ENCODE measurements around the gene CDADC1. TPM values are rescaled to one million over a fixed set of nuclear protein-coding genes. Genes with fewer than 3 reads are reported as not detected.
A peak's percentile ranks its signal among the peaks of the same experiment; 100 is the strongest.

Gene CDADC1
- total RNA-seq (ENCODE audit: insufficient read depth, low replicate concordance) = 1.4 TPM

- DNase-seq (ENCODE audit: low spot score) = peak; percentile 99
These were observed at the start of gene CDADC1 for GRCh38 chr13:49247643-49248621. Gene CDADC1 (plus strand): TSS chr13:49247925. CDS start chr13:49248038, 113 bp downstream.

- no peak for DNase-seq (ENCODE audit: low spot score)
These were observed 41.1 kb upstream of the CDADC1 start for GRCh38 chr13:49206641-49207040.

- no peak for DNase-seq (ENCODE audit: low spot score)
These were observed 39.1 kb upstream of the CDADC1 start for GRCh38 chr13:49208619-49209018.

- no peak for DNase-seq (ENCODE audit: low spot score)
These were observed 37.6 kb upstream of the CDADC1 start for GRCh38 chr13:49210114-49210513.

GRCh38 chr13:49210669-49211068, 37.1 kb upstream of the CDADC1 start:
- no peak for DNase-seq (ENCODE audit: low spot score)

GRCh38 chr13:49213539-49213938, 34.2 kb upstream of the CDADC1 start:
- no peak for DNase-seq (ENCODE audit: low spot score)

- DNase-seq (ENCODE audit: low spot score) = no peak
These were observed 33.5 kb upstream of the CDADC1 start for GRCh38 chr13:49213997-49214916.

GRCh38 chr13:49214917-49215376, 32.8 kb upstream of the CDADC1 start:
- DNase-seq (ENCODE audit: low spot score) = no peak

- no peak for DNase-seq (ENCODE audit: low spot score)
These were observed 31.4 kb upstream of the CDADC1 start for GRCh38 chr13:49216334-49216733.

- DNase-seq (ENCODE audit: low spot score) = no peak
These were observed 29.7 kb upstream of the CDADC1 start for GRCh38 chr13:49217962-49218492.

GRCh38 chr13:49218493-49219051, 29.2 kb upstream of the CDADC1 start:
- peak; percentile 42 for DNase-seq (ENCODE audit: low spot score)

GRCh38 chr13:49219647-49220035, 28.1 kb upstream of the CDADC1 start:
- no peak for DNase-seq (ENCODE audit: low spot score)

- DNase-seq (ENCODE audit: low spot score) = peak; percentile 31
These were observed 27.5 kb upstream of the CDADC1 start, which contains the start of gene MLNR for GRCh38 chr13:49220036-49220855. Gene MLNR (plus strand): TSS chr13:49220338. CDS start chr13:49220338, 0 bp downstream.

- DNase-seq (ENCODE audit: low spot score) = no peak
These were observed 26.7 kb upstream of the CDADC1 start for GRCh38 chr13:49220856-49221589.

GRCh38 chr13:49221590-49221965, 26.1 kb upstream of the CDADC1 start:
- DNase-seq (ENCODE audit: low spot score) = no peak

GRCh38 chr13:49225223-49226042, 22.3 kb upstream of the CDADC1 start:
- DNase-seq (ENCODE audit: low spot score) = no peak

- DNase-seq (ENCODE audit: low spot score) = no peak
These were observed 21.1 kb upstream of the CDADC1 start for GRCh38 chr13:49226613-49227012.

- DNase-seq (ENCODE audit: low spot score) = no peak
These were observed 13.0 kb upstream of the CDADC1 start for GRCh38 chr13:49234741-49235140.

Measured in umbilical cord (tissue), 2 donors.